ENCODE data around the gene C3orf18. TPM values are rescaled to one million over a fixed set of nuclear protein-coding genes. Genes with fewer than 3 reads are reported as not detected.

C3orf18 gene
- total RNA-seq, 2 donors from 2014 or later = 7.8 to 19.0 TPM

GRCh38 chr3:50559702-50560101 lies 7.8 kb downstream of the C3orf18 start:
- no peak for TF ChIP-seq CTCF (IDR thresholded peaks at IDR 0.05)
- H3K27me3 ChIP-seq (replicated peaks; ENCODE audit: insufficient read depth) = no peaks in the 10 kb centered on the region
- H3K36me3 ChIP-seq = no peaks in the 10 kb centered on the region
- peaks cover 0 to 7% of the 10 kb centered on the region in 2 donors for H3K4me1 ChIP-seq (ENCODE audit: control insufficient read depth in 1 of 2, low read depth in 2 of 2)
- no peaks in the 10 kb centered on the region for H3K9me3 ChIP-seq
- no peak overlapping the region for H3K27ac ChIP-seq
- DNase-seq (ENCODE audit: low spot score) = no peak
- no peak for ATAC-seq (ENCODE audit: insufficient number of reproducible peaks, low FRiP score, low read depth)
- H3K4me3 ChIP-seq = no peak overlapping the region

- DNase-seq (ENCODE audit: low spot score) (no peak), ATAC-seq (ENCODE audit: insufficient number of reproducible peaks, low FRiP score, low read depth) (no peak)
- Histone ChIP-seq H3K27ac (no peak overlapping the region), H3K4me3 (no peak overlapping the region), H3K36me3 (no peaks in the 10 kb centered on the region), H3K27me3 (replicated peaks; ENCODE audit: insufficient read depth) (no peaks in the 10 kb centered on the region), H3K4me1 (ENCODE audit: control insufficient read depth in 1 of 2, low read depth in 2 of 2) (peaks cover 0 to 7% of the 10 kb centered on the region in 2 donors), H3K9me3 (no peaks in the 10 kb centered on the region)
- no peak for TF ChIP-seq CTCF (IDR thresholded peaks at IDR 0.05)
These were observed 9.6 kb downstream of the C3orf18 start for GRCh38 chr3:50557915-50558314.

DNA sequence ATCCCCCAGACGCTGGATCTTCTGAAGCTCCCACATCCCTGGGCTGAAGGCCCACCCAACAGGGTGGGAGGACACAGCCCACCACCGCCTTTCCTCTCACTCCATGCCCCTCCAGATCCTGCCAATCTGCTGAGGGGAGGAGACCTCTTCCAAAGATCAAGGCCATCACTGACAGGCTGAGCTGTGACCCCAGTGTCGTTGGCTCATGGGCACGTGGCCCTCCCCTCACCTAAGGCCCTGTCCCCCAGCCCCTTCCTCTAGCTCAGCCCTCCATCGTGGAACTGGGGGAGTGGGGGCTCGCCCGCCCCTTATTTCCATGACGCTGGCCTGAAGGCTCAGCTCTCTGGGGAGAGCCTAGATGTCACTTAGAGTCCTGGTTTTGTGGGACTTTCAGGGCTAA lies 10.4 kb downstream of the C3orf18 start:
- no peak for ATAC-seq (ENCODE audit: insufficient number of reproducible peaks, low FRiP score, low read depth)
- DNase-seq (ENCODE audit: low spot score) = no peak
- H3K4me1 ChIP-seq (ENCODE audit: control insufficient read depth in 1 of 2, low read depth in 2 of 2) = peaks cover 0 to 7% of the 10 kb centered on the region in 2 donors
- H3K9me3 ChIP-seq = no peaks in the 10 kb centered on the region
- no peak overlapping the region for H3K27ac ChIP-seq
- no peaks in the 10 kb centered on the region for H3K36me3 ChIP-seq
- no peak for TF ChIP-seq CTCF (IDR thresholded peaks at IDR 0.05)
- H3K27me3 ChIP-seq (replicated peaks; ENCODE audit: insufficient read depth) = no peaks in the 10 kb centered on the region
- H3K4me3 ChIP-seq = no peak overlapping the region

GRCh38 chr3:50554553-50554952 lies 13.0 kb downstream of the C3orf18 start:
- Histone ChIP-seq H3K27ac (no peak overlapping the region), H3K4me3 (no peak overlapping the region), H3K27me3 (replicated peaks; ENCODE audit: insufficient read depth) (no peaks in the 10 kb centered on the region), H3K36me3 (no peaks in the 10 kb centered on the region), H3K9me3 (no peaks in the 10 kb centered on the region), H3K4me1 (ENCODE audit: control insufficient read depth in 1 of 2, low read depth in 2 of 2) (peaks cover 0 to 3% of the 10 kb centered on the region in 2 donors)
- no peak for TF ChIP-seq CTCF (IDR thresholded peaks at IDR 0.05)
- ATAC-seq (ENCODE audit: insufficient number of reproducible peaks, low FRiP score, low read depth) (no peak), DNase-seq (ENCODE audit: low spot score) (no peak)

DNA sequence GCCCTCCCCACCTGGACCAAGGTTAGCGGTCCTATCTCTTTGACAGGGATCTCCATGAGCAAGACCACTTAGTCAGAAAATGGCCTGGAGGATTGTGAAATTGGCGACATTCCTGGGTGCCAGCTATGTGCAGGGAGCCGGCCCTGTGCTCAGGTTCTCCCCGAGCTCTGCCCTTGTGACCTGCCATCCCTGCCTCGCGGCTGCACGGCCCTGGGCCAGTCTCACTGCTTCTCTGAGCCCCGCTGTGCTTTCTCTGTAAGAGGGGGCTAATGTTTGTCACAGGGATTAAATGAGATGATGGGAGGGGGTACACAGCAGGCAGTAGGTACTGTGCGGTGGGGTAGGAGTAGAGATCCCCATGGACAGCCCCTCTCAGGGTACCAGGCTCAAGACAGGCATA lies 14.9 kb downstream of the C3orf18 start:
- Histone ChIP-seq H3K36me3 (no peaks in the 10 kb centered on the region), H3K9me3 (no peaks in the 10 kb centered on the region), H3K27ac (no peak overlapping the region), H3K4me1 (ENCODE audit: control insufficient read depth in 1 of 2, low read depth in 2 of 2) (no peaks in the 10 kb centered on the region), H3K27me3 (replicated peaks; ENCODE audit: insufficient read depth) (no peaks in the 10 kb centered on the region), H3K4me3 (no peak overlapping the region)
- ATAC-seq (ENCODE audit: insufficient number of reproducible peaks, low FRiP score, low read depth) (no peak), DNase-seq (ENCODE audit: low spot score) (no peak)
- no peak for TF ChIP-seq CTCF (IDR thresholded peaks at IDR 0.05)

Data from thoracic aorta (tissue), 2 donors.